RKO (cell line): ENCODE data around the gene ZP2.
"Not testable (repeated sequence)": the region's sequence is repeated elsewhere in the genome, so short reads cannot be mapped to it uniquely, and the experiment has no call there.

Experiments
- DNase-seq: peaks from one replicate; pipeline ENCODE4 v3.0.0-alpha.2; 2016; ENCODE audit warnings: low spot score

ZP2 gene

DNA sequence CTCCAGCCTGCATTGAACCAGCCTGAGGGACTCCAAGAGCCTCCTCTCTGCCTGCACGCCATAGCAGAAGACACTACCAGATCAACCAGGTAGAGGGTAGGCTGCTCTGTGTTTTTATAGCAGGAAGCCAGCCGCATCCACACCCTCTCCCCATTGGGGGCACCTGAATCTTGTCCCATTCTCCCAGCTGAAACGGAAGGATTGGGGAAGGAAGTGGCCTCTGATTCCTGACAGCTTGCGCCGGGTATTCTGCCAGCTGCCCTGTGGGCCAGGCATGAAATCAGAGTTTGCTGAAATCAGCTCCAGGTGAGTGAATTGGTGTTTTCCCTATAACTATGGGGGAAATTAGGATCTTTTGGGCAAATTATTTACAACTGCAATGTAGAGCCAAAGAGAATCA is at the start of gene ZP2:
ZP2 (minus strand) TSS at position 89 of the 400 bp plus-strand sequence; CDS start at position 62, 27 bp downstream.
- no peak for DNase-seq

GRCh38 chr16:21257284-21257683 is 45.9 kb upstream of the ZP2 start:
- DNase-seq, result no peak

DNA sequence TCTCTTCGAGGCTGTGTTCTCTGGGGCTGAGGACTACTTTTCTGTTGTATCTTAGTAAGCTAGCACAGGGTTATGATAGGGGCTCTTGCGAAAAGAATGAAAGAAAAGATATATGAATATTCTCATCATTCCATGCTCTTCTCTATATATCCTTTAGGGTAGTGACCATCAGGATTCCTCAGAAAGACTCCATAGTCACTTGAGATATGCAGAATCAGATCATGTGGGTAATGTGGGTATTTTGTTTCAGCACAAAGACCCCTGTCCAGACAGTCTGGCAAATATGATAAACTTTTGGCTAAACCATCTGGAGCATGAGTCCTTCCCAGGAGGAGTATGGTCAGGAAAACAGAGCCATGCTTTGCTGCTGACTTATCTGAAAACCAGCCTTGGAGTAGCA is 45.3 kb upstream of the ZP2 start:
- no peak for DNase-seq

DNA sequence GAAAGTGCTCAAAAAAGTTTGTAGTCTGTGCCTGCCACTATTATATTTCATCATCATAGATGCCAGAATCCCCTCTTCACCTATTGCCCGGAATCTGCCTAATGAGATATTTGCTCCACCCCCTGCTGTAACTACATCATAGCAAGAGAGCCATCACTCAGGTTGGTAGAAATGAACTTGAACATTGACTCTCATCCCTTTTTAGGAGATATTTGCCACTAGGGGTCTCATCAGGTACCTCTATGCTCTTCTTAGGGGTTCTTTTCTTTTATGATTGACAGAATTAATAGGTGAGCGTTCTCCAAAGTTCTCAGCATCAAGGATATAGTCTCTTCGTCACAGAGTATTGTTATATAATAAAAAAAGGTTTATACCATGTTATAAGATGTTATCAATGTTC is 42.1 kb upstream of the ZP2 start:
- no peak for DNase-seq

GRCh38 chr16:21250072-21250923 is 38.9 kb upstream of the ZP2 start:
- no peak for DNase-seq

DNA sequence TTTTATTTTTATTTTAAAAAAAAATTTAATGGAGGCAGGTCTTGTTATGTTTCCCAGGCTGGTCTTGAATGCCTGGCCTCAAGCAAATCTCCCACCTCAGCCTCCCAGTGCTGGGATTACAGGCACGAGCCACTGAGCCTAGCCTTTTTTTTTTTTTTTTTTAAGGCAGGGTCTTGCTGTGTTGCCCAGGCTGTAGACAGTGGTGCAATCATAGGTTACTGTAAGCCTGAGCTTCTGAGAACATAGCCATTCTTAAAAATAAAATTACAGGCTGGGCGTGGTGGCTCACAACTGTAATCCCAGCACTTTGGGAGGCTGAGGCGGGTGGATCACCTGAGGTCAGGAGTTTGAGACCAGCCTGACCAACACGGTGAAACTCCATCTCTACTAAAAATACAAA is 36.8 kb upstream of the ZP2 start:
- not testable (repeated sequence) for DNase-seq

- no peak for DNase-seq
Measured at GRCh38 chr16:21244518-21245215, 33.3 kb upstream of the ZP2 start.

GRCh38 chr16:21242756-21243155 is 31.4 kb upstream of the ZP2 start:
- DNase-seq, result no peak

DNA sequence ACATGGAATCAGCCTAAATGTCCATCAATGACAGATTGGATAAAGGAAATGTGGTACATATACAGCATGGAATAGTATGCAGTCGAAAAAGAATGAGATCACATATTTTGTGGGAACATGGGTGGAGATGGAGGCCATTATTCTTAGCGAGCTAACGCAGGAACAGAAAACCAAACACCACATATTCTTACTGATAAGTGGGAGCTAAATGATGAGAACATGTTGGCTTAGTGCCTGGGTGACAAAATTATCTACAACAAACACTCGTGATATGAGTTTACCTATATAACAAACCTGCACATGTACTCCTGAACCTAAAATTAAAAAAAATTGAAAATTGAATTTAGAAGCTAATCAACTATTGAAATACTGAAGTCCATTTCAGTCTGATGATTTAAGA is 28.3 kb upstream of the ZP2 start:
- DNase-seq, result no peak

DNA sequence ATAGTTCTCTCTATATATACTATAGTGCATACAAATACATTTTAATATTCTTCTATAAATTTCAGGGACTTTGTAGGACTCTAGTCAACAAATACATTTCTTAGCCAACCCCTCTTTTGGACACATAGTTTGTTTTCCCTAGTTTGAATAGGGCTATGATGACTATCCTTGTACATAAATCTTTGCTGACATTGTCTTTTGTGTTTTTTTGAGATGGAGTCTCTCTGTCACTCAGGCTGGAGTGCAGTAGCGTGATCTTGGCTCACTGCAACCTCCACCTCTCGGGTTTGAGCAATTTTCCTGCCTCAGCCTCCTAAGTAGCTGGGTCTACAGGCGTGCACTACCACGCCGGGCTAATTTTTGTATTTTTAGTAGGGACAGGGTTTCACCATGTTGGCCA is 25.5 kb upstream of the ZP2 start:
- DNase-seq, result no peak

DNA sequence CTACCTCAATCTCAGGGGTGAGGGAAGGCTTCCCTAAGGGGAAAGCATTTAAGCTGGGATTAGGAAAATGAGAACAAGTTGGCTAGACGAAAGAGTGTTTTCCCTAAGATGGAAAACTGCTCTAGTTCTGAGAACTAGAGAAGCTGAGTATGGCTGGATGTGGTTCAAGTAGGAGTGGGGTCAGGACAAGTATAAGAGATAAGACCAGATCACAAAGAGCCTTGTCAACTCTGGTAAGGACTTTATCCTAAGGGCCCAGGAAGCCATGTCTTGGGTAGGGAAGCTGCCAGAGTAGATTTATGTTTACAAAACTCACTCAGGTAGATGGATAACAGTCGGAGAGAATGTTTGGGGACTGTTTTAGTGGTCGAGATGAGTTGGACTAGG is 23.8 kb upstream of the ZP2 start:
- DNase-seq, result no peak

DNA sequence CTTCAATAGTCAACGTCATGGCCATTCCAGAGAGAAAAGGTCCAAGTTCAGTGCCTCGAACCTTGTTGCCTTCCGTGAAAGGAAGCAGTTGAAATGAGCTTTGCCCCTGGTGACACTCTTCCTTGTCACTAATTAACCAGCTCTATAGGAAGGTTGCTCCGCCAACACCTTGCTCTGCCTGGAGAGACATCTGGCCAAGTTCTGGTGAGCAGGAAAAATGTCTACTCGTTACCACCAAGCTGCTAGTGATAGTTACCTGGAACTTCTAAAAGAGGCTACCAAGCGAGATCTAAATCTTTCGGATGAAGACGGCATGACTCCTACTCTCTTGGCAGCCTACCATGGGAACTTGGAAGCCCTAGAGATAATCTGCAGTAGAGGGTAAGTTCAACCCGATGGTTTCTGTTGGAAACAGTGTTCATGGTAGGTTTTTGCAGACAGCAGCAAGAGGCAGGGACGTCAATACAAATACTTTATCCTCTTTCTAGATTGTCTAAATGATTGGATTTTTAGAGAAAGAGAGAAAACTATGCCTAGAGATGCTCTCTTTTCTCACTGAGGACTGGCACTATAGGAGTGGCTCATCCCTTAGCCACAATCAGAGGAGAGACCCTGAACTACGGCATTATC is 22.3 kb upstream of the ZP2 start, which contains the start of gene ANKS4B:
ANKS4B (plus strand) TSS at position 179 of the 630 bp plus-strand sequence; CDS start at position 218, 39 bp downstream.
- no peak for DNase-seq

DNA sequence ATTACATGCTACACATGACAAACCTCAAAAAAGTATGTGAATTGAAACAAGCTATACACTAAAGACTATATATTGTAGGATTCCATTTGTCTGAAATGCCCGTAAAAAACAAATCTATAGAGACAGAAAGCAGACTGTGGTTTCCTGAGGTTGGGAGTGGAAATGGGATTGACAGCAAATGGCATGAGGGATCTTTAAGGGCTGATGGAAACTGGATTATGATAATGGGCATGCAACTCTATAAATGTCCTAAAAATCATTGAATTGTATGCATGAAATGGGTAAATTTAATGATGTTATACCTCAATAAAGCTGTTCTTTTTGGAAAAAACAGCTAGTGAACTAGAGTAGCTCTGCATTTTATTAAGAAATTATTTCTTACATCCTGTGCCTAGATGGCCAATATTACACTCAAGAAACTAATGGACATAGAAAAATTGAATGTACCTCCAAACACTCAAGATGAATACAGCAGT is 21.7 kb upstream of the ZP2 start:
- no peak for DNase-seq

GRCh38 chr16:21228361-21228872 is 17.0 kb upstream of the ZP2 start:
- DNase-seq, result no peak

- DNase-seq, result no peak
Measured at GRCh38 chr16:21227866-21228265, 16.5 kb upstream of the ZP2 start.

DNA sequence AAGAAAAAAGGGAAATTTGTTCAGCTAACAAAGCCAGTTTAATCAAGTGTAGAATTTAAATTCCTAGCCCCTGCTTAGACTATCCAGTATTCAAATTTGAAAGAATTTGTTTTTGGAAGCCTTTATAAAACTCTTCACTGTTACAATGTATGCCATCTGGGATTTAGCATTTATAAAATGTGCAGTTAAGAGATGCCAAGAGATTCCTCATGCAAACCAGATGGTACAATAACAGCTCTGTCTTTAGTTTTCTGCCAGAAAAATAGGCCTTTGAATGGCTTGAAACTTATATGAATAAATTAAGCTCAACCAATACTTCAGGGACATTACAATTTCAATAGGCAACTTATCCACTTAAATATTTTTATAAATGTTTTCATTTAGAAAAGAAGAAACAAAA is 15.4 kb upstream of the ZP2 start:
- no peak for DNase-seq

GRCh38 chr16:21224800-21225199 is 13.4 kb upstream of the ZP2 start:
- DNase-seq, result no peak

DNA sequence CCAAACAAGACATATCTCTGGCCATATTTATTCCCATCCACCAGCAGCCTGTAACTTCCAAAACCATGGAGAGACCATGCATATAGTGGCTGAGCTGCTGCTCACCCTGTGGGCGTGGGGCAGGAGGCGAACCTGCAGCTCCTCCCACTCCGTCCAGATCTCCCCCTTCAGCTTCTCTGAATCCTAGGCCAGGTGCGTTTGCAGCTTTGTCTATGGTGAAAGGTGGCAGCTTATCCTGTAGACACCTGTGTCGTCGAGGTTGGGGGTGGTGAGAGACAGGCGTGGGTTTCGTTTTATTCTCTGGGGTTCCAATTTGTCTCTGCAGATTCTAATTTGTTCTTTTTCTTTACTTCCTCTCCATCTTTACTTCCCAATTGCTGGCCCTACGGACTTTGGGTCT is 12.4 kb upstream of the ZP2 start:
- DNase-seq, result no peak

DNA sequence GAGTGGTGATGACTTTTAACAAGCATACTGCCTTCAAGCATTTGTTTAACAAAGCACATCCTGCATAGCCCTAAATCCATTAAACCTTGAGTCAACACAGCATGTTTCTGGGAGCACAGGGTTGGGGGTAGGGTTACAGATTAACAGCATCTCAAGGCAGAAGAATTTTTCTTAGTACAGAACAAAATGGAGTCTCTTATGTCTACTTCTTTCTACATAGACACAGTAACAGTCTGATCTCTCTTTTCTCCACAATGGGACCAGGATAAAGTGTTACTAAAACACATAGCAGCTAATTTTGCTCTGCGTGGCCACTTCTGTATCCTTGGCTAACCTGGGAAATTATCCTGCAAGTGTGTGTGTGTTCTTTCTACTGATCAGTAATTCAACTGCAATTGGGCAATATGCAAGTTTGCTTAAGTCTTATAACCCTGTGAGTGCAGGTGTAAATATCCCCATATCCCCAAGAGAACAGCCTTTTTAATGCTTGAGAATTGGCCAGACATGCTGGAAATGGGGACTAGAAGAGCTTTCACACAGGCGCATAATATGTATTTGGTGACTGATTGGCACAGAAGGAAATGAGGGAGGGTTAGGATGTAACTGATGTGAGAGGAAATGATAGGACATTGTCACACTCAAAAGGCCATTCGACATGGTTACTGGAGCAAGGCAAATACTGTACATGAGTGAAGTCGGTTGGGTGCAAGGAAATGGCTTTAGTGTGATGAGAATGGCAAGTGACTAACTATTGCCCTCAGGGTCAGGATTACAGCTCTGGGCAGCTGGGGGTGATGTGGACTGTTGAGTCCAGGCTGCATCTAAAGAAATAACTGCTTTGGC is 11.3 kb upstream of the ZP2 start:
- no peak for DNase-seq

- DNase-seq, result no peak
Measured at GRCh38 chr16:21219551-21219950, 8.2 kb upstream of the ZP2 start.

- no peak for DNase-seq
Measured at GRCh38 chr16:21218153-21218552, 6.8 kb upstream of the ZP2 start.

DNA sequence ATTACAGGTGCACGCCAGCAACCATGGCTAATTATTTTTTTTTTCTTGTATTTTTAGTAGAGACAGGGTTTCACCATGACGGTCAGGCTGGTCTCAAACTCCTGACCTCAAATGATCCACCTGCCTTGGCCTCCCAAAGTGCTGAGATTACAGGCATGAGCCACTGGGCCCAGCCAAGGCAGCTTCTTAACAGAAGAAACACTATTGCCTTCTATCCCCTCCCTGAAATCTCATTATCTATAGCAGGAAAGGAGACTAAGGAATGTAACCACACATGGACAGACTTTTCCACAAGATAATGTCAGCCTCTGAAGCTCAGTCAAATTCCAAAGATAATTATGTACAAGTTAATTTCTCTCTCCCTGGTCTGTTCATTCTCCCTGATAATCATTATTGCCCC is 5.7 kb upstream of the ZP2 start:
- DNase-seq, result no peak
